ENCODE measurements around the gene GABRR2.
"Not testable (repeated sequence)": the region's sequence is repeated elsewhere in the genome, so short reads cannot be mapped to it uniquely, and the experiment has no call there.

GABRR2 gene

DNA sequence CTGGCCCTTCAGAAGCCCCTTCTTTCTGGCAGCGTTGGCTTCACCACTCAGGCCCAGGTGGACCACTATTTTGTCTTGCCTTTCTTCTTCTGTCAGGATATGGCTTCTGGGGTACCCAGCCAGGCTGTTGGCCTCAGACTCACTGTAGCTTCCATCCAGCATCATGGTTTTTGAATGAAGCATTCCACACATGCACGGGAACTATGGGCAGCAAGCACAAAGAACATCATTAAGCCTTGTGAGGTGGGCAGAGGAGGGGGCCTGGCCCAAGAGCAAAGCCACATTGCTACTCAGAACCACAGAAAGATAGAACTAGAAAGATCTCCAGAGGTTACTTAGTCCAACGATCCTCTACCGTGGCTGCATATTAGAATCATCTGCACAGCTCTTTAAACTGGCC is 57.3 kb downstream of the GABRR2 start:
- no peak for DNase-seq (ENCODE audit: low spot score)

DNA sequence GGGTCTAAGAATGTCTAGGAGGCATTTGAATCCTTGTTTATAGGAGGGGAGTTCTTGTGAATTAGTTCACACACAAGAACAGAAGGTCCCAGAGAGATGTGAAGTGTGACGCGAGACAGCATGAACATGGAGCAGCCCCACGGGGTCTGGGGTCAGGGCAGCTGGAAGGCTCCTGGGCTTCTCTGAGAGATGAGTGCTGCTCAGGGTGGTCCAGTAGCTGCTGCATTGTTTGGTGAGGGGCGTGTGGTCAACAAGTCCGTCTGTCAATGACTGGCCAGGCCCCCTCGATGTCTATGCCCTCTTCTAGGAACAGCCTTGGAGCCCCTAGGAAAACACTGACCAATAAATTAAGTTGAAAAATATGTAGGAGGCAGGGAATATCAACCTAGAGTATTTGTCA is 57.8 kb downstream of the GABRR2 start:
- DNase-seq (ENCODE audit: low spot score): no peak

DNA sequence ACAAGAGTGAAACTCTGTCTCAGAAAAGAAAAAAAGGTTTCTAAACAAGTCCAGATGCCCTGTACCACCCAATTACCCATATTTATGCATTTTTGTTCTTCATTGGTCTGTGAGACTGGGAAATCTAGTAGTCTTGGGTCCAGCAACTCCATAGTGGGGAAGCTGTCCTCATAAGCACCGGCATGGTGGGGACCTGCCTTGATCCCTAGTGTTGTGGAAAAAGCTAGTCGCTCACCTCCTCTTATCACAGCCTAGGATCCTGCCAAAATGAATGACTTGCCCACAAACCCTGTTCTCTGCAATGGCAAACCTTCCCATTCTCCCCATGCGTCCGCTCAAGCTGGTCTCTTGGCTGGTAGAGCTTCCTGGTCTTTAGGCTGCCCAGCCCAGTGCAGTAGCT is 59.7 kb downstream of the GABRR2 start:
- no peak for DNase-seq (ENCODE audit: low spot score)

DNA sequence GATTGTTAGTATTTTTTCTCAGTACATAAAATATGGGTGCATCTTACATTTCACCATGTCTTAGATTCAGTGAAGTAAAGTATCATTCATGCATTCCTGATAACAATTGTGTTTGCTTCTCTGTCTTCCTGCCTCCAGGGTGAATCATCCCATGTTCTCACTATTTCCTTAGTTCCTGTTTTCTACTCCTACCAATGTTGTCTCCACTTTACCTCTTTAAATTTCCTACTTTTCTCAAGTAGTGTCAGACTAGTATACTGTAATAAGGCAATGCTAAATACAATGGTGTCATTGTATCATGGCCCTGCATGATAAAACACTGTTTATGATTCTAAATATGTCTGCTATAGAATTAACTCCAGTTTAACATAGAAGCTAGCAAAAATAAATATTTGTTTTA is 60.5 kb downstream of the GABRR2 start:
- no peak for DNase-seq (ENCODE audit: low spot score)

DNA sequence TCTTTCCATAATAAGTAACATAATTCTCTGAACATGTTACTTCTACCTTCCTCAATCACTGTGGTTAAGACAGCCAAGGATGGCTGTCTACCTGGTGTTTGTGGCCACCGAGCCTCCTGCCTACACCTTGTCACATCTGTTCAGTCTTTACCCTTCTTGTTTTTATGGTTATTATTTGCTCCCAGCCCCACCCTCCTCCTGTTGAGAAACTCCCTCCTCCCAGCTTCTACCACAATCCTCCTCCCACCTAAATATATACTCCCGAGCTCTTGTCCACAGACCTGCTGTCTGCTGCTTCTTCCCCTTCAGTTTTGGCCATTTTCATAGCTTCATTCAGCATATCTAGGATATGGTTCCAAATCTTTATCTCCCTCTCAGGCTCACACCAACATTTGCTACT is 62.2 kb downstream of the GABRR2 start:
- DNase-seq (ENCODE audit: low spot score): no peak

DNA sequence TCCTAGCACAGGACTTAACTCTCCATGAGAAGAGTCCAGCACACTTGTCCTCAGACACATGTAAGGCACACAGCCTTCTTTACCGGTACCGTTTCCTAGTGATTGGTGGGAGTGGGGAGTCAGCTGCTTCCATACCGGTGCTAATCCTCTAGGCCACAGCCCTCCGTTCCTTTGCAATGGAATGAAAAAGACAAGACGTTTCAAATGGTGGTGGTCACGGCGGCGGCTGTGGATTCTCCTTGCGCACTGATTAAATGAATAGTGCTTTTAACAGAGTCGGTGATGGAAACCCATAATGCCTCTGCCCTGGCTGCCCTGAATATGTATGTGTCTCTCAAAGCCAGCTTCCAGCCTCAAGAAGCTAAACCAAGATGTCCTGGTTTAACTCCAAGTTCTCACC is 63.1 kb downstream of the GABRR2 start:
- DNase-seq (ENCODE audit: low spot score): no peak

DNA sequence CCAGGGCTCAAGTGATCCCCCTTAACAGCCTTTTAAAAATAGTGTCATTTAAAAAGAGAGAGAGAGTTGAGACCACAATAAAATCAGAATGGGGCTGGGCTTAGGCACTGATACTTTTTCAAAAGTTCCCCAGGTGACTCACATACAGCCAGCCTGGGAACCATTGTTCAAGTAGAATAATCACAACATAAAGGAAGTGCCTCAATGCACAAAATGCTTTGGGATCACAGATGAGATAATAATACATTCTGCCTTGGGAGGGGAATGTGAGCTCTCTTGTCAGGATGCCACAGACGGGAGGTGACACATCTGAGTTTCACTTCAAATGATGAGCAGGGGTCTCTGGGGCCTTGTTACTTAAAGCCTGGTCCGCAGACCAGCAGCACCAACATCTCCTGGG is 63.9 kb downstream of the GABRR2 start:
- no peak for DNase-seq (ENCODE audit: low spot score)

DNA sequence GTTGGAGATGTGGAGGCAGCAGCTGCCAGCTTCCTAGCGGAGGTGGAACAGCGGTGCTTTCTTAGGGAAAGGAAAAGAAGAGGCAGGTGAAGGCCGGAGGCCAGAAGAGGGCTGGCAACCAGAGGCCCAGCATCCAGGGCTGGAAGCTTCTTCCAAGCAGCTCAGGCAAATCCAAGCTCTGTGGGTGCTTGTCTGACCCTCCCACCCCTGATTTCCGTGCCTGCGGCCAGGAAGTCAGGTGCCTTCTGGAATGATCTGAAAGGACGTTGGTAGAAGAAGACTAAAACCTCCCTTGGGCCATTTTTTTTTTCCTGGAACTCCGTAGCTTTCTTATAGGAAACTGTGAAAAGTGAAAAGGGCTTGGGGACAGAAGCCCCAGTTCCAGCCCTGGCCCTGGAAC is 64.9 kb downstream of the GABRR2 start:
- no peak for DNase-seq (ENCODE audit: low spot score)

DNA sequence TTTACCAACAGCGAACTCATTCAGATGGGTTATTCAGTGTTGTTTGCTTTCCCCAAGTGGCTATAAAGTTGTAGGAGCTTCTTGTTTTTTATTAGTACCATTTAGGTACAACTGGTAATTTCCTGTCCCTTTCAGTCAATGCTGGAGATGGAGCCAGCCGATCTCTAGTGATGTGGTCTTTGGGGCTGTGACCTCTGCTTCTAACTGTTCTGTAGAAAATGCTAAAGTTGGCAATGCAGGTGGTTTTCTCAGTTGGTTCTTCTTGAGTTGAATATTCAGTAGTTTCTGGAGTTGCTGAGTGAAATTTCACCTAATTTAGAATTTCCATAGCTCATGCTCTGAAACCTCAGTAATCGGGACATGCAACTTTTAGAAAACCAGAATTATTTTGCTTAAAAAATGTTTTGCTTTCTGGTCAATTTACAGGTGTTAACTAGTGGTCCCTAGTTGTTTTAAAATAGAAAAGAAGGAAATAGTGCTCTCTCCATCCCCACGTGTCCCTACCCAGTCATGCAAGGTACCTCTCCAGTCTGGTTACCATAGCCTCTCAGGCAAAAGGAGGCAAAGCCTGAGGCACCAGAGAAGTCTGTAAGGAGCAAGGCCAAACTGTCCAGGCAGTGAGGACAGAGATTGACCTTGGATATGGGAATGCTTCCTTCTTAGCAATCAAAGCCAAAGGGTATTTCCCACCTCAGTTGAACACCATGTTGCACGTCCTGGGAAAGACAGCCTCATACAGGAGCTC is 70.7 kb downstream of the GABRR2 start:
- DNase-seq (ENCODE audit: low spot score): no peak

DNA sequence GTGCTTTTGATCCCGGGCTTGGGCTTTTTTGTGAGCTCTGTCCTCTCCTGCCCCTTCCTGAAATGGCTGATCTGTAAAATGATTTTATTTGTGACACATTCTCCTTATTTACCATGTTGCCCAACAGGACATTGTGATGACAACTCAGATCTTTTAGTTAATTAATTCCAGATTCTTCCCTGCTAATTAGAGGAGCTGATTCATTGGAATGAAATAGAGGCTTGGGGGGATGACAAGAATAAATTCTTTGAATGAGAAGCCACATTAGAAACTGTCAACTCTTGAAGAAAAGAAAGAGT is 71.8 kb downstream of the GABRR2 start:
- DNase-seq (ENCODE audit: low spot score): no peak

DNA sequence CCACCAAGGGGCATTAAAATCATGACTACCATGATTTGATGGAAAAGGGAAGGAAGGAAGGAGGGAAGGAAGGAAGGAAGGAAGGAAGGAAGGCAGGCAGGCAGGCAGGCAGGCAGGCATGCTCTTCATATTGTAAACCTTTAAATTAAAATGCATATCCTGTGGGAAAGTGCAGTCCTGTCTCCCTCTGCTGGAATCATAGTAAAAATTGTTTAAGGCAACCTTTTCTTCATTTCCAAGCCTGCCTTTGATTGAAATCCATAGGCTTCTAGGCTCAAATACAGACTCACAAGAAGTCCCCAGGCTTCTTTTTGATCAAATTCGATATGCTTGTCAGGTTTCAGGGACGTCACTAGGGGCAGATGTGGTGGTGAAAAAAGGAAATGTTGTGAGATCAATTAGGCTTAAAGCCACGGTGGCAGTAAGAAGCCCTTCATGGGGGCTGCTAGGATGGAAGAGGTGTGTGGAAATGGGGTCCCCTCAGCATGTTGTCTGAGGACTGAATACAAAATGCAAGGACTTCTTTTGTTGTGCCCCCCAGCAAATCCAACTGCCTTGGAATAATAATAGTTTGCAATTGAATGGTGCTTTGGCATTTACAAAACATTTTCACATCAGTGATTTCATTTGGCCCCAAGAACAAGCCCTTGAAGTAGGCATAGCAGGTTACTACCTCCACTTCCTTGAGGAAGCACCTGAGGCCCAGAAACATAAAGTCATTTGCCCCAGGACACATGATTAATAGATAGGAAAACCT is 72.3 kb downstream of the GABRR2 start:
- DNase-seq (ENCODE audit: low spot score): no peak

DNA sequence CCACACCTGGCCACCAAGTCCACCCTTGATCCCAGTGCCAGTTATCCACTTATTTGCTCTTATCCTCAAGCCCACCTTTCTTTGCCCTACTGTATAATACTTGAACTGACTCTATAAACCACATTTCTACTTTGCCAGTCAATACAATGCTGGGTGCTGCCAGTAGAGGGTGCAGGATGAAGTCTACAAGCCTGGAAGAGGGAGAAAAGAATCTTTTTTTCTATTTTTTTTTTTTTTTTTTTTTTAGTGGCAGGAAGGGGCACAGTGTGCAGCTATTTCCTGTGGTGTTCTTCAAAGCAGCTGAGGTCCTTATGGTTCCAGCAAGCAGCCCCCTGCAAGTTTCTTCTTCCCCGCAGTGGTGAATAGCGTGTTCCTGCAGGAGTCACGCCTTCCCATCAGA is 75.8 kb downstream of the GABRR2 start:
- DNase-seq (ENCODE audit: low spot score): peak; percentile 23

DNA sequence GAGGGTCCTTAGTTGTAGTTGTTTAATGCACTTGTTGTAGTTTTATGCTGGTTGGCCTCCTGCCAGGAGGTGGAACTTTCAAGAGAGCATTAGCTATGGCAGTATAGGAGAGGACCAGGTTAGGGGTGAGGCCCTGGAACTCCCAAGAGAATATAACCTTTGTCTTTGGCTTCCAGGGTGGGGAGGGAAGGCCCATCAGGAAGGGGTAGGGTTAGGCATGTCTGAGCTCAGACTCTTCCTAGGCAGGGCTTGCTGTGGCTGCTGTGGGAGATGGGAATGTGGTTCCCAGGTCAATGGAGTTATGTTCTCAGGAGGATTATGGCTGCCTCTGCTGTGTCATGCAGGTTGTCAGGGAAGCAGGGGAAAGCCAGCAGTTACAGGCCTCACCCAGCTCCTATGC is 77.9 kb downstream of the GABRR2 start:
- no peak for DNase-seq (ENCODE audit: low spot score)

DNA sequence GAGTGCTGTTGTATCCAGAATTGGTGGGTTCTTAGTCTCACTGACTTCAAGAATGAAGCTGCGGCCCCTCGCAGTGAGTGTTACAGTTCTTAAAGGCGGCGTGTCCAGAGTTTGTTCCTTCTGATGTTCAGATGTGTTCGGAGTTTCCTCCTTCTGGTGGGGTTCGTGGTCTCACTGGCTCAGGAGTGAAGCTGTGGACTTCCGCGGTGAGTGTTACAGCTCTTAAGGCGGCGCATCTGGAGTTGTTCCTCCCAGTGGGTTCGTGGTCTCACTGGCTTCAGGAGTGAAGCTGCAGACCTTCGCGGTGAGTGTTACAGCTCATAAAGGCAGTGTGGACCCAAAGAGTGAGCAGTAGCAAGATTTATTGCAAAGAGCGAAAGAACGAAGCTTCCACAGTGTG is 81.5 kb downstream of the GABRR2 start:
- DNase-seq (ENCODE audit: low spot score): not testable (repeated sequence)

DNA sequence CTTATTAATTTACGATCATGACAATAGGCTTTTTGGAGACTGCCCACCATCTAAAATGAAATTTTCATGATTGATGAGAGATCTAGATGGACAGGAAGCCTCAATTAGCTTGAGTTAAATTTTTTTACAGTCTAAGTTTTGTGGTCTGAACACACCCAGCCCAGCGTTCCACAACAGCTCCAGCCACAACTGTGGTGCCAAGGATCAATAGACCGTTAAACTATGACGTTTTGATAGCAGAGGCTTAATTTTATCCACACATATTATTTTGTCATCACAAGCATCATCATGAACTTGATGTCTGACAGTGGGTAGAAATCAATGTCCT is 92.4 kb downstream of the GABRR2 start:
- DNase-seq (ENCODE audit: low spot score): no peak

DNA sequence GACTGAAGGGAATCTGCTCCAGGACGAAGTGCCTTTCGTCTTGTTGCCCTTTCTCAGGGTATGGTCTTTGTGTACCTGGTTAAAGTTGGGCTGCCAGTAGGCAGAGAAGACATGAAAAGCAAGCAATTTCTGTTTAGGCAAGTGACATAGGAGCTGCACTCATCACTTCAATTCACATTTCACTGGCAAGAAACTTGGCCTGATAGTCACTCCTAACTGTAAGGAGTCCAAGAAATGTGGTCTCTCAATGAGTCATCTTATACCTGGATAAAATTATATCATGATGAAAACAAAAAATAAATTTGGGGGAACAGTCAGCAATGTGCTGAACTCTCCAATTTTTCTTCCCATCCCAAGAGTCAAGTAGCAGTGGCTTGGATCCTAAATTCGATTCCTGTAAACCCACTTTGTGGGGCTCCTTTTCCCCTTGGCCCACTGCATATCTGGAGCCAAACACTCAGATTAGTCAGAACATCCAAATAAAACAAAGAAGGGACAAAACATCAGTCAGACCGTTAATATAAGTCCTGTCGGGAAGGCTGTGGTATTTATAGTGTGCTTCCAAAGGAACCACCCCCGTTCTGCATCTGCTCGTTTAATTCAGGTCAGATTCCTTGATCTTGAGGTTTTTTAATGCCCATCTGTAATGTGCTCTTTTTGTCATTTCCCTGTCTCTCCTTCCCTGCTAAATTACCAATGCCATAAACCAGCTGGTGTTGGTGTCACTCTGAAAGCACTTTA is 93.0 kb downstream of the GABRR2 start:
- no peak for DNase-seq (ENCODE audit: low spot score)

DNA sequence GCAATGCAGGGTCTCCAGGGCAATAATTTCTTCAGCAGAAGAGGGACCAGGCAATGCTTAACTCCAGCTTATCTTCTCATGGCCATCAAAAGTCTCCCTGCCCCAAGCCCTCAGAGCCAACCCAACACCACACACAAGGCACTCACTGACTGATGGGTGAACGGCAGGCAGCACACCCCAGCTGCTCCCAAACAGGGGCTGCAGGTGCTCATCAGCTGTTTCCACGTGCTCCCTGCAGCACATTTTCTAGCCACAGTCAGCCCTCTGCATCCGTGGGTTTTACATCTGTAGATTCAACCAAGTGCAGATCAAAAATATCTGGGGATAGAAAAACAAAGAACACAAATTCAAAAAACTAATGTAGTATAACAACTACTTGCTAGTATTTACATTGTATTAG is 94.0 kb downstream of the GABRR2 start:
- no peak for DNase-seq (ENCODE audit: low spot score)

DNA sequence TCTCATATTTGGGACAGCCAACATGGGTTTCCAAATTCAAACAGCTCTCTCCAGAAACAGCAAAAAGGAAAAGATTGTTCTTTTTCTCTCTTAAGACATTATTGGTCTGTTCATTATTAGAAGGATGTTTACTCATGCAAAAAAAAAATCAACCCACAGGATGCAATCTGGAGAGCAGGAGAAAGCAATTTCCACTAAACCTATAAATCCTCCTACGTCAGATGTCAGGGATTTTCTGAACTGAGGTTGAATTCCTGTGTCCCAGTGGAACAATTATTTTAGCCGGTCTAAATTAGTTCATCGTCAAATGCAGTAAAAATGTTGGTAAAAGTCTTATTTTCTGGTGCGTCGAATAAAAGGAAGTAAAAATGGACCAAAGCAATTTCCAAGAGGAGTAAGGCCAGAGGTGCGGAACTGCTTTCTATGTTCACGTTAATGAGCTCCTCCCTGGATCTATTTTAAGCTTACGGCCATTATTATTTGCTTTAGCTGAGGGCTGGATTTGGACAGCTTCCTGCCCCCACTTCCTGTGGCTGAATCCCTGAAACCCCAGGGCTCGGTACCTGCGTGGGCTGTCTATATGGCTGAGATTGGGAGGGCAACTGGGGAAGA is 97.7 kb downstream of the GABRR2 start, which contains the start of gene GABRR1:
GABRR1 (minus strand) TSS at position 60 of the 612 bp plus-strand sequence; CDS start at position 24, 36 bp downstream.
- DNase-seq (ENCODE audit: low spot score): no peak

DNA sequence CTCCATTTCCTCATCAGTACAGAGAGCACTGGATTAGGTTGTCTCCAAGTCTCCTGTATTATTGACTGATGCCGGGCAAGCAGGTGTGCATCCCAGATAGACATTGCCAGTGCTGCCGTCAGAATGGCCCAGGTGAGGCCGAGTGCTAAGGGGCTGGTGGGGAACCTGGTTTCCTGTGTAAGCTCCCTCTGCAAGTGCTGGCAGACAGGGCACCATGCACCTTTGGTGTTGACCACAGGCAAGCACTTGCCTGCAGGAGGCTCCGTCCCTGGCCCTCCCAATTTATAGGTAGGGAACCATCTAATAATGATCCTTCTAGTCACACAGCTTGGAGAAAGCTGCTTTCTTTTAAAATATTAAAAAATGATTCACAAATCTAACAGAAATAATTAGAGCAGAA is 98.7 kb downstream of the GABRR2 start:
- no peak for DNase-seq (ENCODE audit: low spot score)

DNA sequence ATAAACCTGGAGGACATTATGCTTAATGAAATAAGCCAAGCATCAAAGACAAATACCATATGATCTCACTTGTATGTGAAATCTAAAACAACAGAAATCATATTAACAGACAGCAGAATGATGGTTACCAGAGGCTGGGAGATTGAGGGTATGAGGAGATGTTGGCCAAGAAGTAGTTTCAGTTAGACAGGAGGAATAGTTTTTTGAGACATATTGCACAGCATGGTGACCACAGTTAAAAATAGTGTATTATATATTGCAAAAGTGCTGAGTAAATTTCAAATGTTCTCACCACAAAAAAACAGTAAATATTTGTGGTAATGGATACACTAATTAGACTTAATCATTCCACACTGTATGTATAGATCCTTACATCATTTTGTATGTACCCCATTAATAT is 99.7 kb downstream of the GABRR2 start:
- no peak for DNase-seq (ENCODE audit: low spot score)

DNA sequence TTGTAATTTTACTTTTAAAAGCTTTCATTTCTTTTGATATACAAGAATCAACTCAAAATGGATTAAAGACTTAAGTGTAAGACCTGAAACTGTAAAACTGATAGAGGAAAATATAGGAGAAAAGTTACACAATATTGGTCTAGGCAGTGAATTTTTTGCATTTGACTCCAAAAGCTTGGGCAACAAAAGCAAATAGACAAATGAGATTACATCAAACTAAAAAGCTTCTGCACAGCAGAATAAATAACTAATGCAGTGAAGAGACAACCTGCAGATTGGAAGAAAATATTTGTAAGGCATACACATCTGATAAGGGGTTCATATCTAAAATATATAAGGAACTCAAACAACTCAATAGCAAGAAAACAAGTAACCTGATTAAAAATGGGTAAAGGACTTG is 100.9 kb downstream of the GABRR2 start:
- DNase-seq (ENCODE audit: low spot score): no peak

DNA sequence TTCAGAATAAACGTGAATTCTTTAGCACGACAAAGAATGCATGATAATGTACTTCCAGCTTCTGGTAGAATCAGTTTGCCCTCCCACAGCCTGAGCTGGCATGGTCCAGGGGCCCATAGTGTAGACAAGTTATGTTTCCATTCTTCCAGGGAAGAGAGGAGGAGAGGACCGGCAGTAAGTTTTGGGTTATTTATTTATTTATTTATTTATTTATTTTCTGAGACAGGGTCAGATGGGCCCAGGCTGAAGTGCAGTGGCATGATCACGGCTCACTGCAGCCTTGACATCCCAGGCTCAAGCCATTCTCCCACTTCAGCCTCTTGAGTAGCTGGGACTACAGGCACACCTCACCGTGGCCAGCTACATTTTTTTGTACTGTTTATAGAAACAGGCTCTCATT is 102.6 kb downstream of the GABRR2 start:
- no peak for DNase-seq (ENCODE audit: low spot score)

DNA sequence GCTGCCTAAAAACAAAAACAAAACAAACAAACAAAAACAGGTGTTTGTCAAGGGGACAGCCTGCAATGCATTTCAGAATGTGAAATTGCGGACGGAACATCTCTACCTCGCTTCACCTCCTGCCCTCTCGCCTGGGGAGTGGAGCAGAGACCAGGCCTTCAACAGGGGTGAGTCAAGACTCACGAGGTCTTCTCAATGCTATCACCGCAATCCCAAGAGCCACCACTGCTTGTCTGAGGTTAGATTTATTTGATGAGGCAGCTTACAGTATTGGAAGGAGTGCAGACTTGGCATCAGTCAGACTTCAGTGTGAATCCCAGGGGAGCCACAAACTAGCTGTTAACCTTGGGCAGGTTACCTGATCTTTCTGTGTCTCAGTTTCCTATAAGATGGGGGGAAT is 105.6 kb downstream of the GABRR2 start:
- DNase-seq (ENCODE audit: low spot score): no peak
